GM18858 (cell line): ENCODE data around the gene WFDC5.

Source experiments
- ATAC-seq: cut with Tn5 transposase; IDR thresholded peaks from one replicate; pipeline ENCODE4 v1.9.1; 2021; ENCODE audit not compliant: unreplicated experiment

WFDC5 gene

GRCh38 chr20:45115829-45116228 lies 855 bp upstream of the WFDC5 start:
- no peak for ATAC-seq

DNA sequence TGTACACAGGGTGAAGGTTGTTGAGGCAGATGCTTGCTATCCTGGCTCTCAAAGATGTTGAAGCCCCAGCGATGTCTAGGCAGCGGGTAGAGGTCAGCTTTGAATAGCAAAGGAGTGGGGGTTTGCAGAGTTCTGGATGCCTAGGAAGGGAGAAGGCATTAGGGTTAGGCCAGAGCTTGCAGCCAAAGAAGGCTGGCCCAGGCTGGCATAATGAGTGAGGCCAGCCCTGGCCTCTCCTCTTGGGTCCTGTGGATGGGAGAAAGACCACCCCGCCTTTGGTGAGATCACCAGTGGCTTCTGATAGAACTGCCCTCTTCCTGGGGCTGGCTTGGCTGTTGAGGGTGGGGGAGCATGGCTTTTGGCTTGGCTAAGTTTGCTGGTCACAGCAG lies 406 bp upstream of the WFDC5 start:
- no peak for ATAC-seq

DNA sequence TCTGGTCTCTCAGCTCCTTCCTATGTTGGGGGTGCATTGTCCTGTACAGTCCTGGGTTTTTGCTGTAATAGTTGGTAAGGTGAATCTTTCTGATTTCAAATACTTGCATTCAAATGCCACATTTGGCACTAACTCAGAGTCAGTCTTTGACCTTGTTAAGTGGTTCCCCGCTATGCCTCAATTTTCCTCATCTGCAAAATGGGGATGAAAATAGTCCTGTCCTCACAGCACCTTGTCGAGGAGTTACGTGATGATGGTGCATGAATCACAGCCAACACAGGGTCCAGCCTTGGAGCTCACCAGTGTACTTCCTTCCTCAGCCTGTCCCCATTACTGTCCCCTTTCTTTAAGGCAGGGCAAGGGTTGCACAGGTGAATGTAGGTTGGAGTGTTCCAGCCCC lies 1.1 kb downstream of the WFDC5 start:
- no peak for ATAC-seq

GRCh38 chr20:45112754-45113153 lies 2.2 kb downstream of the WFDC5 start:
- ATAC-seq = no peak

GRCh38 chr20:45111799-45112471 lies 3.0 kb downstream of the WFDC5 start:
- ATAC-seq = no peak

DNA sequence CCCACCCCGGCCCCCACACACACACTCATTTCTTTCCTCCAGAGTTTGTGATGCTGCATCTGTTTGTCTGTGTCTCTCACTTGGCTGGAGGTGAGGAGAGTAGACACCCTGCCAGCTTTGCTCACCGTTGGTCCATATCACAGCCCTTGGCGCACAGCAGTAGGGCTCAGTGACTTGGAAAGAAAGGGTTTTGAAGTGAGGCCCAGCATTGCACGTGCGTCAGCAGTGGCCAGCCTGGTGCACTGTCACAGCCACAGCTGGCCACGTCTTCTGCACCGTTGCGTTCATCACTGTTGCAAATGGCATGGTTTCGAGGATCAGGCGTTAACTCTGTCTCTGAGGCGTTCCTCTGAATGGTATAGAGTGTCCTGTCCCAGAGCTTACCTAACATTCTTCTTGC lies 3.7 kb downstream of the WFDC5 start:
- no peak for ATAC-seq

DNA sequence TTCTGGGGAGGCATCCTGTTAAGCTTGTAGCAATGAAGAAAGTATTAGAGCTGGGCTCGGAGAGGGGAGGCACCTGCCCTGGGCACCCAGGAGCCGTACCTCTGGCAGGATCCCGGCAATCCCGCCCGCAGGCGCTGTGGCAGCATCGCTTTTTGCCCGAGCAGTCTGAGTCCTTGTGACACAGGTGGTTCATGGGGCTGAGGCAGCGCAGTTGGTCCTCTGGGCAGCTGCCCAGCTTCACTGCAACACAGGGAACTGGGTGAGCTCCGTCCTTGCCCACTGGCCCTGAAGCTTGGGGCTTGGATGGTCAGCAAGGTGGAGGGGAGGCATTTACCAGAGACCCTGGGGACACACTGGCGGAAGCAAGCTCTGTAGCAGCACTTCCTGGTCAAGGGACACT lies 4.7 kb downstream of the WFDC5 start:
- no peak for ATAC-seq

DNA sequence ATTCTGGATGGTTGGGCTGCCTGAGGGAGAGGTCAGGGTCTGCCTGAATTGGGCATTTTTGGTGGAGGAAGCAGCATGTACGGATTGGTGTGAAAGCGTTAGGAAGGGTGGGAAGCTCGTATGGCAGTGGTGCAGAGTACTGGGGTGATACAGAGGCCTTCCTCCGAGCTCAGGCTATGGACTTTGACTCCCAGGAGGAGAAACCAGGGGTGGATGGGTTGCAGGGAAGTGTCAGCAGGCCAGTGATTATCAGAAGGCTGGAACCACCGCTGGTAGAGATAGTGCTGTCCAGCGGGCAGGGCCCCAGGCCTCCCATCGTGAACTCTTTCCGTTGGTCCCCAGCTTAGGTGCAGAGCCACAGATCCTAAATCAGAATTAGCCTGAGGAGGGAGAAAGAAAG lies 5.3 kb downstream of the WFDC5 start:
- no peak for ATAC-seq

DNA sequence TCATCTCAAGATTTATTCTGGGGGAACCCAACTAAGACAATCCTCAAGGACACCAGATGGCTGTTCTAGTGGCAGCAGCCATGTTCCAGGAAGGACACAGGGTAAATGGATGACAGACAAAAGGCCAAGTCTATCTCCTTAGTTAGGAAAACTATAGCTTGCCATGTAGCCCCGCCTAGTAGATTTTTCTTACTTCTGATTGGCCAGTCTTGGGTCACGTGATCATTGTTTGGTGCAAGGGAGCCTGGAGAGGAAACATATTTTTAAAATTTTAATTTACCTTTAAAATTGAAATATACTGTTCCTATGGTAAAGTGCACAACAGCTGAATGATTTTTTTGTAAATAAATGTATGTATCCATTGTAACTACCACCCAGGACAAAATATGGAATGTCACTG lies 9.7 kb downstream of the WFDC5 start:
- ATAC-seq = no peak

DNA sequence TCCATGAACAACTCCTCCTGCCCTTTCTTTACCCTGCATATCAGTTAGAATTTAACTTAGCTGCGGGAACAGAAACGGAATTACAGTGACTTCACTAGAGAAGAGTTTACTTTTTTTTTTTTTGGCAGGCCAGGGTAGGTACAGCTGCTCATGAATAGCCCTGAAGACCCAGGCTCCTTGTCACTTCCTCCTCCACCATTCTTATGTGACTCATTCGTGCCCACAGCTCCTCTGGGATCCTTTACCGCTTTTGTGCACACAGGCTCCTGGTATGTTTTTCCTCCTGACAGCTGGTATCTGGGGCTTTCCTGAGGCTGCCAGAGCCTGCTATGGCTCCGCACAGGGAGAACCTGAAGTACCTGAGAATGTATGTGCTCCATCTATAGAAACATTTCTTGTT lies 10.2 kb downstream of the WFDC5 start:
- no peak for ATAC-seq

- ATAC-seq = no peak
Observed at GRCh38 chr20:45103072-45103471, 11.9 kb downstream of the WFDC5 start.

- no peak for ATAC-seq
Observed at GRCh38 chr20:45101333-45101850, 13.6 kb downstream of the WFDC5 start.

- ATAC-seq = no peak
Observed at GRCh38 chr20:45100563-45101245, 14.3 kb downstream of the WFDC5 start, which contains the start of gene KCNS1. KCNS1 (minus strand) TSS chr20:45101127; CDS start chr20:45099236, 1,891 bp downstream.

GRCh38 chr20:45098103-45098773 lies 16.7 kb downstream of the WFDC5 start:
- no peak for ATAC-seq

- no peak for ATAC-seq
Observed at GRCh38 chr20:45097485-45098102, 17.4 kb downstream of the WFDC5 start.

DNA sequence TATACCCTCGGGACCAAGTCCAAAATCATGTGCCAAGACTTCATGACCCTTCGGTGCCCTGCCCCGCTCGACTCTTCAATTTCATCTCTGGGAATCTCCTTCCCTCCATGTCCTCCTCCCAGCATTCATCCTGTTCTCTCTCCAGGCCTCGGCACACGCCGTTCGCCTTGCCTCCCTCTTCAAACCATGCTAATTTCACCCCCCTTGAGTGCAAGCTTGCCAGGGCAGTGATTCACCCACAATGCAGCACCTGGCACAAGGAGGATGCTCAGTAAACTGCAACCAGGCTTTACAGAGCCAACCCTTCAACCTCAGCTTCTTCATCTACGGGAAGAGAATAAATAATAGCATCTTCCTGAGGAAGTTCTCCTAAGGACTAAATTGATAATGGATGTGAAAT lies 18.2 kb downstream of the WFDC5 start:
- ATAC-seq = no peak

DNA sequence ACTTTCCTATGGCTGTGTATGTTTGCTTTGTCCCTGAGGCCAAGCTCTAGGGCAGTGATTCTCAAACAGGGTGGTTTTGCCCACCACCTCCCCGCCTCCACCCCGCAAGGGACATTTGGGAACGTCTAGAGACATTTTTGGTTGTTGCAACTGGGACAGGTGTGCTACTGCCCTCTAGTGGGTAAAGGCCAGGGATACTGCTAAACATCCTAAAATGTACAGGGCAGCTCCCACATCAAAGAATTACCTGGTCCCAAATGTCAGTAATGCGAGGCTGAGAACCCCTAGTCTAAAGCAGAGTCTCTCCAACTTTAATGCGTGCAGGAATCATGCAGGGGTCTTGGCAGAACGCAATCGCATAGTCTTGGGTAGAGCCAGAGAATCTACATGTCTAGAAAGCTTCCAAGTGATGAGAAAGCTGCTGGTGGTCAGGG lies 19.2 kb downstream of the WFDC5 start:
- no peak for ATAC-seq

DNA sequence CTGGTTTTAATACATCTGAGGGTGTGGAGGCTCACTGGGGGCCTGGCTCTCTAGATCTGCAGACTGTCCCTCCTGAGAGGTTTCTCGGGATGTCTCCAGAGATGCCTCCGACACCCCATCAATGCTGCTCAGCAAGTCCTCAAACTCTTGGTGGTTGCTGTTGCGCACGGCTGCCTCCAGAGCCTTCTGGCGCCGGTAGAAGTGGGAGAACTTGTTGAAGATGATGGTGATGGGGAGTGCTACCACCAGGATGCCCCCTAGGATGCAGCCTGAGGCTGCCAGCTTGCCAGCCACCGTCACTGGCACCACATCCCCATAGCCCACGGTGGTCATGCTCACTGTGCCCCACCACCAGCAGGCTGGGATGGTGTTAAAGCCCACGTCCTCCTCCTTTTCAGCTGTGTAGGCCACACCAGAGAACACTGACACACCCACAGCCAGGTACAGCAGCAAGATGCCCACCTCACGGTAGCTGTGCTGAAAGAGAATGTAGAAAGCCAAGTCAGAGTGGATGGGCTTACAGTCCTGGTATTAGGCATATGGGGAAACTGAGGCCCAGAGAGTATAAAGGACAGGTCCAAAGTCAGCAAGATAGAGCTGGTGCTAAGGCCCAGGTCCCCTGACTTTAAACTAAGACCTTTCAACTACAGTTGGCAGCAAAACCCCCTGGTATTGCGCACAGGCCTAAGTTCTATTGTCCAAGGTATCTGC lies 20.0 kb downstream of the WFDC5 start:
- ATAC-seq = no peak

- ATAC-seq = no peak
Observed at GRCh38 chr20:45094201-45094600, 20.8 kb downstream of the WFDC5 start.

GRCh38 chr20:45092898-45093297 lies 22.1 kb downstream of the WFDC5 start:
- ATAC-seq = no peak

GRCh38 chr20:45091366-45091765 lies 23.6 kb downstream of the WFDC5 start:
- ATAC-seq = no peak
